Neutrophil (primary cell): ENCODE results near the gene VEGFB.

Source experiments
- H3K27ac ChIP-seq: fragments of 200-600 bp; sonication (generic); 2 replicates; pipeline ENCODE4 v1.5.1; 2016; ENCODE audit warnings: mild to moderate bottlenecking, moderate library complexity
- H3K27me3 ChIP-seq: fragments of 200-600 bp; sonication (generic); 2 replicates; pipeline ENCODE4 v1.6.0; 2016; ENCODE audit warnings: mild to moderate bottlenecking
- H3K36me3 ChIP-seq: fragments of 200-600 bp; sonication (generic); 2 replicates; pipeline ENCODE4 v1.5.1; 2017
- H3K4me1 ChIP-seq, 2 experiments: fragments of 200-600 bp in 1 of 2; sonication (generic) in 1 of 2; 1 replicate in 1 of 2; 2 replicates in 1 of 2; pipeline versions ENCODE4 v1.5.1 to v1.6.1; 2013 to 2016; ENCODE audit warnings: low read depth in 1 of 2, low read length in 1 of 2, mild to moderate bottlenecking in 1 of 2, moderate library complexity in 1 of 2; ENCODE audit not compliant: control insufficient read depth in 1 of 2, insufficient read depth in 1 of 2
- H3K4me3 ChIP-seq, 2 experiments: fragments of 200-600 bp in 1 of 2; sonication (generic) in 1 of 2; 1 replicate in 1 of 2; 2 replicates in 1 of 2; pipeline ENCODE4 v1.5.1; 2013 to 2016; ENCODE audit warnings: low read depth in 1 of 2, low read length in 1 of 2, mild to moderate bottlenecking in 1 of 2, moderate library complexity in 1 of 2
- H3K9me3 ChIP-seq: fragments of 200-600 bp; sonication (generic); 2 replicates; pipeline ENCODE4 v1.5.1; 2016
- CTCF ChIP-seq: fragments of 200-600 bp; sonication (generic); IDR thresholded peaks from 2 replicates; pipeline ENCODE4 v1.5.1; 2016; ENCODE audit warnings: antibody characterized with exemption

The VEGFB gene

GRCh38 chr11:64287676-64288352 lies 53.4 kb downstream of the VEGFB start:
- Histone ChIP-seq H3K36me3 (no peaks in the 10 kb centered on the region), H3K4me3 (no peak overlapping the region), H3K9me3 (no peaks in the 10 kb centered on the region), H3K27ac (no peak overlapping the region), H3K4me1 (peaks cover 20 to 45% of the 10 kb centered on the region in 2 experiments), H3K27me3 (peaks cover 38% of the 10 kb centered on the region)
- no peak for TF ChIP-seq CTCF

- no peak for TF ChIP-seq CTCF
- no peaks in the 10 kb centered on the region for H3K36me3 ChIP-seq
- H3K4me3 ChIP-seq, result no peak overlapping the region
- no peak overlapping the region for H3K27ac ChIP-seq
- peaks cover 43% of the 10 kb centered on the region for H3K27me3 ChIP-seq
- H3K4me1 ChIP-seq, result peaks cover 17 to 42% of the 10 kb centered on the region in 2 experiments
- no peaks in the 10 kb centered on the region for H3K9me3 ChIP-seq
These were observed 54.0 kb downstream of the VEGFB start for GRCh38 chr11:64288353-64288750.
